HuH-7.5 (cell line): ENCODE data around the gene MAP2K7.
"Not testable (repeated sequence)": the region's sequence is repeated elsewhere in the genome, so short reads cannot be mapped to it uniquely, and the experiment has no call there.

Experiments
- DNase-seq: peaks from one replicate; pipeline ENCODE4 v3.0.0; 2011; ENCODE audit warnings: low spot score

Gene MAP2K7

GRCh38 chr19:7920519-7921301 lies 17.0 kb downstream of the MAP2K7 start:
- DNase-seq: peak; percentile 92

GRCh38 chr19:7921302-7921966 lies 17.8 kb downstream of the MAP2K7 start:
- DNase-seq: no peak

DNA sequence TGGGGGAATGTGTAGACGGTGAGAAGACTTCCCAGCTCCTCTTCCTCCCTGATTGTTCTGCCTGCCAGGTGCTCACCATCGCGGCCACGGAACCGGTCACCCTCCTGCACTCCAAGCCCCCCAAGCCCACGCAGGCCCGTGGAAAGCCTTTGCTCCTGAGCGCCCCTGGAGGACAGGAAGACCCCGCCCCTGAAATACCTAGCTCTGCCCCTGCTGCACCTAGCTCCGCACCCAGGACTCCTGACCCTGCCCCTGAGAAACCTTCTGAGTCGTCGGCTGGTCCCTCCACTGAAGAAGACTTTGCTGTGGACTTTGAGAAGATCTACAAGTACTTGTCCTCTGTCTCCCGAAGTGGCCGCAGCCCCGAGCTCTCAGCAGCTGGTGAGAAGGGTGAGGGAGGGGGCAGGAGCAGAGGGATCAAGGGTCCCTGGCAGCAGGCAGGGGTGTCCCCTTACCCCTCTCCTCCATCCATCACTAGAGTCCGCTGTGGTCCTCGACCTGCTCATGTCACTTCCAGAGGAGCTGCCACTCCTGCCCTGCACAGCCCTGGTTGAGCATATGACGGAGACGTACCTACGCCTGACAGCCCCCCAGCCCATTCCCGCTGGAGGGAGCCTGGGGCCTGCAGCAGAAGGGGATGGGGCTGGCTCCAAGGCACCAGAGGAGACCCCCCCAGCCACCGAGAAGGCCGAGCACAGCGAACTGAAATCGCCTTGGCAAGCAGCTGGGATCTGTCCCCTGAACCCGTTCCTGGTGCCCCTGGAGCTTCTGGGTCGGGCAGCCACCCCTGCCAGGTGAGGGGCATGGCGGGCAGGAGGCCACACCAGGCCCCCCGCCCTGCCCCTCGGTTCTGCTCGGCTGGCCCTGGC lies 18.5 kb downstream of the MAP2K7 start:
- no peak for DNase-seq

DNA sequence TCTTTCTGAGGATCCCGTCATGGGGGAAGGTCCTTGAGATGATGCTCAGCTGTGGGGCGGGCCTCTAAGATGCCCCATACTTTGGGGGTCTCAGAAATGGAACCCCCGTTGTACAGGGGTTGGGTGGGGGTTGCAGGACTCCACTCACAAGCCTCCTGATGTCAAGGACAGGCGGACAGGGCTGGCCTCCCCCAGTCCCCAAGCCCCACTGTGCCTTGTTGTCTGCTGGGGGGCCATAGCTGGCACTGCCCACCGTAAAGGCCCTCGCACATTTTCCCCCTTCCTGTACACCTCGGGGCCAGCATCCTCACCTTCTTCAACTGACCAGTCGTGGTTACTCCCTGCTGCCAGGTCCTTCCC lies 19.1 kb downstream of the MAP2K7 start:
- DNase-seq: no peak

GRCh38 chr19:7923295-7924191 lies 19.9 kb downstream of the MAP2K7 start:
- DNase-seq: no peak

DNA sequence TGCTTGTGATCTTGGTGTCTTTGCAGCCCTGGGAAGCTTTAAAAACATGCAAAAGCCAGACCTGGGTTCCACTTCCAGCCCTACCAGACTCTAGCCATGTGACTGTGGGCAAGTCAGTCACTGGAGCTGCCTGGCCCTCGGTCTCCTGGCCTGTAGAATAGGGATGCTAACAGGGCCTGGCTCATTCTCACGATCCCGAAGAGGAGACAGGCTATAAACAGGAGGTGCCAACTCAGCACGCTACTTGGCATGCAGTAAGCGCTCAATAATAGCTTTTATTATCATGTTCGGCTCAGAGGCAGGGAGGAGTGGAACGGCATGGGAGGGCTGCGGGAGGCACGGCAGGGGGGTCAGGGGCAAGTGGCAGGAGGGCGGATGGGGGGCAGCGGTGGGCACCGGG lies 20.6 kb downstream of the MAP2K7 start:
- DNase-seq: no peak

DNA sequence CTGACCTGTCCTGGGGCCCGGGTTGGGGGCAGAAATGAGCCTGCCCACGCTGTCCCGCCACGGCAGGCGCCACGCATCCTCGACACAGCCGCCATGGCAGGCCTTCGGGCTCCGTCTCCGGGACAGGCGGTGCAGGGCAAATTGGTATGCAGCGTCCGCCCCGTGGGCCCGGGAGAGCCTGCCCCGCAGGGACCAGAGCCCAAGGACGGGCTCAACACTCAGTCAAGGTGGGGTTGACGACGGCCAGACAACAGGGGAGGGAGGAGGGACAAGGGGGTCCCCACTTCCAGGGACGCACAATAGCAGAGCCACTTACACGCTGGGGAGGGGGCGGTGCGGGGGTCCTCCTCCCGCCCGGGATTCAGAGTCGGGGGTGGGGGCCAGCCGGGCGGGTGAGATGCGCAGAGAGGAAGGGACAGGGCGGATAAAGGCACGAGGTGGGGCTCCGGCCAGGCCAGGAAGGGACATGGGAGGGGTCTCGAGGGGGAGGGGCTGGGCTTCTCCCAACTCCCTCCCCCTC lies 21.0 kb downstream of the MAP2K7 start:
- DNase-seq: no peak

DNA sequence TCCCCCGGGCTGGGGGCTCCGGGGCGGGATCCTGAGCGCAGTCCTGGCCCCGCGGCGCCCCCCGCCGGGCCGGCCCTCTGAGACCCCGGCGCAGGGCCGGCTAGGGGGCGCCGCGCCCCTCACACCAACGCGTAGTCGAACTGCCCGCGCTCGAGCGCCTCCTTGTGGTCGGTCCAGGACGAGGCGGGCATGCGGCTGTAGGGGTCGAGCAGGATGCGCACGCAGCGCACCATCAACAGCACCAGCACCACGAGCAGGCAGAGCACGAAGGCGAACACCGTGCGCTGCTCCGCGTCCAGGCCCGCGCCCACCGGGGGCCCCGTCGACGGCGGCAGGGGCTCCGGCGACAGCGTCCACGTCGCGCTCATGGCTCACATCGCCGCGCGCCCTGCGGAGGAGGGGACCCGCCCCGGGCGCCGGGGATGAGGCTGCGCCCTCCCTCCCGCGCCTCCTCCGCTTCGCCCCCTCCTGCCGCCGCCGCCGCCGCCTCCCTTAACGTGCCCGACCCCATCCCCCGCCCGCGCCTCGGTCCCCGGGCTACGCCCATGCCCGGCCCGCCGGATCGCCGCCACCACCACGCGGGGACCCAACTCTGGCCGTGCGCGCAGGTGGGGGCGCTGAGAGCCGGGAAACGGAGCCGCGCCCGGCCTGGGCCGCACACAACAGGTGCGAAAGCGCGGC lies 21.6 kb downstream of the MAP2K7 start:
- peak; percentile 98 for DNase-seq

- peak; percentile 90 for DNase-seq
Measured at GRCh38 chr19:7926021-7926726, 22.5 kb downstream of the MAP2K7 start, which contains the start of gene CTXN1. CTXN1 (minus strand) TSS chr19:7926135; CDS start chr19:7925538, 597 bp downstream.

DNA sequence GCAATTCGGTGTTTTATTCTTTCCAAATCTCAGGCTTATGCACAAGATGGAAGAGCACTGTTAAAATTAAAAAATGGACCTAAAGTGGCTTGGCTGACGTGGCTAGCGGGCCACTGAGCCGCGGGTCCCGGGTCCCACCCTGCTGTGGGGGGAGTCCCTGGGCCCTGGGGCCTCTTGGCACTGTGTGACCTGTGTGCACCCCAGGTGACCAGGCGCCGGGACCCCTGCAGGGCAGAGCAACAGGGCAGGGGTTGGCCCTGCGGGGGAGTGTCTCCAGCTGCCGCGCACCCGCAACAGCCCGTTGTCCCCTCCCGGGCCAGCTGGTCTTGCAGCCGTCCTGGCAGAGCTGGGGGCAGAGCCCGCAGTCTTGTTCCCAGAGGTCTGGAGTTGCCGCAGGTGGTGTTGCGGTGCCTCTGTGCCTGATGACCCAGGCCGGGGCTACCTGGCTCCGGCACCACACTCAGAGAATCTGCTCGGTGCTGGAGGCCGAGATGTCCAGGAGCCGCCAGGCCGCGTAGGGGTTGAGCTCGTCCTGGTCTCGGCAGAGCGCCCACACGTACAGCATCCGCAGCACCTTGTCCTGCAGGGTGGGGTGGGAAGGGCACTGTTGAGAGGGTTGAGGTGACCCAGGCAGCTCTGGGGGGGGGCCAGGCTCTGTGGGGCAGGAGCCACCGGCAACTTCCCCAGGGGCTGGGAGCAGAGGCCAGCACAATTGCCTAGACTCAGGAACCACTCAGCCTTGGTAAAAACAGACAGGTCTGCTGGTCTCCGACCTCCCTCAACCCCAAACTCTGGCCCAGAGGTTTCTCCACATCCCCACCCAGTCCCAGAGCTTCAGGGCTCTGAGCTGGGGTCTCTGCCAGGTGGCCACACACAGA lies 23.3 kb downstream of the MAP2K7 start:
- no peak for DNase-seq

- DNase-seq: no peak
Measured at GRCh38 chr19:7927605-7928333, 24.1 kb downstream of the MAP2K7 start.

GRCh38 chr19:7928334-7928706 lies 24.6 kb downstream of the MAP2K7 start:
- DNase-seq: no peak

GRCh38 chr19:7928741-7929701 lies 25.3 kb downstream of the MAP2K7 start:
- peak; percentile 73 for DNase-seq

- DNase-seq: not testable (repeated sequence)
Measured at GRCh38 chr19:7930030-7930429, 26.4 kb downstream of the MAP2K7 start.

- no peak for DNase-seq
Measured at GRCh38 chr19:7930765-7931164, 27.1 kb downstream of the MAP2K7 start.

DNA sequence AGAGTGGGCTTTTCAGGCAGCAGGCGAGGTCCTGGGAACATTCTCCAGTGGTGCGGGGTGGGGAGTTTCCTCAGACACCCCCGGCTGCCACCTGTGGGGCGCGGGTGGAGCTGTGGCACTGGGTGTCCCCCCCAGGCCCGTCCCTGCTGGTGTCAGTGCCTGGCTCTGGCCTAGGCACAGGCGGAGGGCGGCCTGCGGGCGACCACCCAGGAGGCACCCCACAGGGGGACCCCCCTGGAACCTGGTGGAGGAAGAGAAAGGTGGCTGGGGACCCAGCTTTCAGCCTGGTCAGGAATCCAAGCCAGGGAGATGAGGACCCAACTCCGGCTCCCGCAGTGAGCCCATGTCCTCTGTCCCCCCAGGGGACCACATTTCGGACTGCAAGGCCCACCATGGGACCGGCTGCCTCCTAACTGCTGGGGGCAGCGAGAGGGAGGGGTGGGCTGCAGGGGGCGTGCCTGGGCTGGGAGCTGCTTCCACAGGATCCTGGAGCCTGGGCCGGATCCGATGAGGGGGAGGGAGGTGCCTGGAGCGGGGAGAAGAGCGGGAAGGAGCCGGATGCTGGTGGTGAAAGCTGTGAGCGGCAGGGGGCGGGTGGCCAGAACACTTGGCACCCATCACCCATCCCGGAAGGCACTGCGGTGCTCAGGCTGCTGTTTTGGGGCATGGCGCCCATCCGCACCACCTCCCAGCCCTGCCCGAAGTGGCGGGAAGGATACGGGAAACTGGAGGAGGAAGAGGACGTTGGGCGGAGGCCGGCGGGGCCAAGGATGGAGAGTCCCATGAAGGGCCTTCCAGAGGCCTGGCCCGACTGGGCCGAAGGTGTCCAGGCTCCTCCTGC lies 27.8 kb downstream of the MAP2K7 start:
- DNase-seq: no peak
